NK-92 (cell line): ENCODE measurements around the gene ZFP92.

Experiments
- DNase-seq: peaks from one replicate; lab custom pipeline; 2025; ENCODE audit not compliant: unreplicated experiment; lab: John Stamatoyannopoulos, UW

The ZFP92 gene

DNA sequence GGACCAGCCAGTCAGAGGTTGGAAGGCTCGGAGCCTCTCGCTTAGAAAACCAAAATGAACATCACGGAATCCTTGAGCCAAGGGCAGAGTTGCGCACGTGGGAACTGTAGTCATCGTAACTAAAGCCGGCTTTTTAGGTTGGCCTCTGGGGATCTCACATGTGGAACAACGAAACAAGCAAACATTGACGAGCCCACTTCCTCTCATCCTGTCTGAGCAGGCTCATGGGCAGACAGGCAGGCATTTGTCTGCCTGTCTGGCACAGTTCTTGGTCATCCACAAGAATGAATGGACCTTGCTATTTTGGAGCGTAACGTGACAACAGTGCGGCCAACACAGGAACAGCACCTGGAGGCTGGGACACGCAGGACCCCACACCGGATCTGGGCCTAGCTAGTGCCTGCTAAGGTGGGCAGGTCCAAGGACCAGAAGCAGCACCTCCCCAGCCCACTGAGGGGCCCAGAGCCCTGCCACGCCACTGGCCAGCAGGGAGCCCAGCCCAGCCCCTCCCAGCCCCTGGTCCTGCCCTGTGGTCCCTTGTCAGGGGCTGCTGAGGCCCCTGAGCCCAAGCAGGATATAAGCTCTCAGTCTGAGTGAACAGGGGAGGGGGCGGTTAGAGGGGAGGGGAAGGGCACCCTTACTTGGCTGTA lies 43.8 kb downstream of the ZFP92 start:
- no peak for DNase-seq

DNA sequence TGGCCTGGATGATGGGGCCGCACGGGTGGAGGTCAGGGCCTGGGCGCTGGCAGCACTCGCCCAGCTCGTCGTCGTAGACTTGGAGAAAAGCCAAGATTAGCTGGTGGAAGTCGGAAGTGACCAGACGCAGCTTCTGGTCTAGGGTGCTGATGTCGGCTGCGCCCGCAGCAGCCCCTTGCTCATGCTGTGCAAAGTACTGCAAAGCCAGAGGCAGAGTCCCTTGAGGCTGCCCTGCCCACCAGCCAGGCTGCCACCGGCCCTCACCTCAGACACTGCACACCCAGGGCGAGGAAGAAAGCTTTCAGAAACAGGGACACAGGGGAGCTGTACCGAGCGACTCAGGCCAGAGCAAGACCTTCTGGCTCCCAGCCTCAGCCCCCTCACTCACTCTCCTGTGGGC lies 44.3 kb downstream of the ZFP92 start:
- no peak for DNase-seq

DNA sequence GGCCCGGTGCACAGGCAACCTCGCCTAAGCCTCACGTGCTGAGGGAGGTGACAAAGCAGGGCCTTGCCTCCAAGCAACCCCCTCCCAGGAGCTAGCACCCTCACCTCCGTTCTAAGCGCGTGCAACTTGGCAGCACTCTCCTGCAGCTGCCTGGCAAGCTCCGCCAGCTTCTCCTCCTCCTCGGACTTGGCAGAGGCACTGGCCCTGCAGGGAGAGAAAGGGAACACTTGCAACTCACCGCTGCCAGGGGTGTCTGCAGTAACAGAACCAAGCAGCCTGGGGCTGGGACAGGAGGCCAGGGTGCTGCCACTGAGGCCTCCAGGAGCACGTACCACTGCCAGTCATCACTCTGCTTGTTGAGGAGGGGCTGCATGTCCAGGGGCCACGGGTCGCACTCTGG lies 44.9 kb downstream of the ZFP92 start:
- DNase-seq = no peak

DNA sequence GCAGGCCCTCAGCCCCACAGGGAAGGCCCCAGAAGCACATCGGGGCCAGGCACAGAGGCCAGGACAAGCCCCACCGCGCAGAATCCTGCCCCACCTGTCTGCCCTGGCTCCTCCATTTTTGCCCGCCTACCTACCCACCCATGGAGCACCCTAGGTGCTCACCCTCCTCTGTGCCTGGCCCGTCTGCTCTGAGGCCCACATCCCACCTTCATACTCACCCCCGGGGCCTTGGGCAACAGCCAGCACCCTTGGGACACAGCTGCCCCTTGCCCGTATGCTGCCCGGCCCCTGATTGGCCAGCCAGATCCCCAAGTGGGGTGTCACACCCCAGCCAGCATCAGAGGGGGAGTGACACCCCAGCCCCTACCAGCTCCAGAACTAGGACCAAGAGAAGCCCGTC lies 45.4 kb downstream of the ZFP92 start:
- DNase-seq = no peak

DNA sequence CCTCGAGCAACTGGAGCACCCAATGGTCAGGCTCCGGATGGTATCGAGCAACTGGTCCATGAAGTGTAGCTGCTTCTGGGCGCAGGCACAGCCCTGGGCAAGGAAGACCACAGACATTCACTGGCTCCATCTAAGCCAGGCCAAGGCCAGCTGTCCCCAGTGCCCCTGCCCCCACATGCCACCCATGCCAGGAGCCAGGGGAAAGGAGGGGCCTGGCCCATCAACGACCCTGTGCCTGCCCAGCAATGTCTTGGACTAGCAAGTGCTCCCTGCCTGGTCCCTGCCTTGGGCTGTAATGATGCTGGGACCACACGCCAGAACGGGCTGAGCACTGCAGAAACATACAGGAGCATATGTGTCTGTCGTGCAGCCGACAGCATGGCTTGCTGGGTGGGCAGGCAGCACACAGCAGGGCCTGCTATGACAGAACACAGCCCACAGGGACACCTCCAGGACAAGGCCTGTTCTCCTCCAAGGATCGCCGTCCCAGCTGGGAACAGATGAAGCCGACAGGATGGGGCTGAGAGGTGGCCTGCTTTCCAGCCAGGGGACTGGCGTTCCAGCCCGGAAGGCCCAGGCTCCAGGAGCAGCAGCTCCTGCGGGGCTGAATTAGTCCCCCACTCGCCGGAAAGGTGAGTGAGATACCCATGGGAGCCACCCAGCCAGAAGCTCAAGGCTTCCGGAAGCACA lies 46.0 kb downstream of the ZFP92 start:
- DNase-seq = no peak

DNA sequence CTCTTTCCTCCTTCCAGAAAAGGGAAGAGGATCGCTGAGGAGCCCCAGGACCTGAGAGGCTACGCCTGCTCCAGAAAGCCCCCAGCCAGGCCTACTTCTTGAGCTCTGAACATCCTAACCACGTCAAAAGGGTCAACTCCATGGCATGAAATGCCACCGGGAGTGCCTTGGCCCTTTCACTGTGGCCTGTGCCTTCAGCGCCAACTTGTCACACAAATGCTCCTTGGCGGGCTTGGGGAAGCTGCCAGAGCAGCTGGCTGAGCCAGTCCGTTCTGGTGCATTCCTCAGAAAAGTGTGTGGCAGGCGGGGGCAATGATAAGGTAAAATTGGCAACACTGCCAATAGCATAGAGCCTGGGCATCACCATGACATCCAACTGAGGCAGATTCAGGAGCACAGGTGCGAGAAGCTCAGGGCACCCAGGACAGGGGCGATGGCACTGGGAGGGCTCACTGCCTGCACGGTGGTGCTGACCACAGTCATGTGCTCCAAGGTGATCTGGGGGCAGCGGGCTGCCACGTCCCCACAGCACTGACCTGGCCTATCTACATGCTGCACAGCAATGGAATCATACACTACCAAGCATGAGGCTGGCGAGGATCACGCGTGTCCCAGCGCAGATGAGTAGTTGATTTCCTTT lies 46.7 kb downstream of the ZFP92 start:
- no peak for DNase-seq

DNA sequence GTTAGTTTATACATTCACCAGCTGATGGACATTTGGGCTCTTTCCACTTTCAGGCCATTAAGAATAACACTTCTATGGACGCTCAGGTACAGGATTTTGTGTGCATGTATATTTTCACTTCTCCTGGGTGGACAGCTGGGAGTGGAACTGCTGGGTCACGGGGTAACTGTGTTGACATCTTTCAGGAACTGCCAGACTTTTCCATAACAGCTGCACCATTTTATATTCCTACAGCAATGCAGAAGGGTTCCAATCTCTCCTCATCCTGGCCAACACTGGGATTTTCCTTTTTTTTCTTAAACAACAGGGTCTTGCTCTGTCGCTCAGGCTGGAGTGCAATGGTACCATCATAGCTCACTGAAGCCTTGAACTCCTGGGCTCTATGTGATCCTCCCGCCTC lies 47.2 kb downstream of the ZFP92 start:
- DNase-seq = no peak

DNA sequence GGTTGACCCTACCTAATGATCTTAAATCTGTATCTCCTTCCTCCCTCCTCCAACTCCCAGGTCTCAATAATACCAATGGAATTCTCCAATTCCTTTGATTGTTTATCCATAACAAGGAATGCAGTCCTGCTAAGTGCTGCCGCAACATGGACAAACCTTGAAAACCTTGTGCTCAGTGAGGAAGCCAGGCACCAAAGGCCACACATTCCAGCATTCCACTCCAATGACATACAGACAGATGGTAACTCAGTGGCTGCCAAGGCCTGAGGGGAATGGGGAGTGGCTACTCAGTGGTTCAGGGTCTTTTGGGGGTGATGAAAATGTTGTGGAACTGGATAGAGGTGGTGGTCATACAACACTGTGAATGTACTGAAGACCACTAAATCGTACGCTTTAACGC lies 48.7 kb downstream of the ZFP92 start:
- no peak for DNase-seq

DNA sequence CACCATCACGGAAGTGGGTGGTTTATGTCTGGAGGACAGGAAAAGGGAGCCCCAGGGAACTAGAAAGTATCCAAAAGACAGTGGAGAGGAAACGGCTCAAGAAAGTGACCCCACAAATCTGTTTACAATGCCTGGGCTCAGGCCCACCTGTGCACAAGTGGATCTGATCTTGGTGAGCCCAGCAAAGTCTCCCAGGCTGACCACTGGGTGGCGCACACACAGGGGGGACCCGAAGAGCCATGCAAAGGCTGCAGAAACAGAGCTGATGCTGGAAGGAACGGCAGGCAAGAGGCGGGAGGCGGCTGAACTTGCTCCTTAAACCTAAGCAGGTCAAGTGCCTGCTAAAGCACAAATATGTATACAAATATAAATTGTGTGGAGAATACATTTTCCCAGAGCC lies 49.6 kb downstream of the ZFP92 start:
- no peak for DNase-seq
